NCI-H1417 treated with DMSO at 0.1 percent for 48 hours (cell line): ENCODE measurements around the gene ACYP2.
"Not testable (repeated sequence)": the region's sequence is repeated elsewhere in the genome, so short reads cannot be mapped to it uniquely, and the experiment has no call there.

Experiments used
- DNase-seq: peaks from one replicate; lab custom pipeline; 2025; lab: John Stamatoyannopoulos, UW

Gene ACYP2

DNA sequence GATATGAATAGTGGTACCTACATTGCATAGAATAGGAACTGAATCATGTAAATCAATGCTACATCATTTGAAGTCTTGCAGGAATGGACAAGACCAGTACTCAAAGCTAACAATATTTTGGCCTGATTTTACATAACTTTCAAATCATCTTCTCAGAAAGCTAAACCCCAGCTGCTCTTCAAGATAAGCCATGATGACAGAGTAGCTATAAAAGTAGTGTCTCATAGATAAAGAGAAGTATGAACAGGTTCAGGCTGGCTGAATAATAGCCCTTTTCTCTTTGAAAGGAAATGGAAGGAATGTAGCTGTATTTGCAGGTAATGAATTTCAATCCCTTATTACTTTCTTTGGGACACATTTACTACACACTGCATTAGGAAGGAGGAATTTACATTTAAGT lies 112.4 kb downstream of the ACYP2 start:
- no peak for DNase-seq

DNA sequence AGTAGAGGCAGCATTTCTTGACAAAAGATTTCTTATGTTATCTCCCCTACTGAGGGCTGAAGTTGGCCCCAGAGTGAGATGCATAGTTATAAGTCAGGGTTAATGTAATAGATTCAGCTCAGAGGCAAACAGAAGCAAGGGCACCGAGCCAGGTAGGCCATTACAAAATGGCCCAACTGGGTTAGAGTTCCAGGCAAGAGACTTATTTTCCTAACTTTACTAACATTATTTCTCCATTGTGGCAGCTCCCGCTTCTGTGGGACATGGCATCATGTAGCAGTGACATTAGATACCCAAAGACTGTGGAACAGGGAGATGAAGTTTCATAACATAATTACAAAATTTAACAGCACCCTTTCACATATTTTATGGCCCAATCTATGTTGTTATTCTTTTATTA lies 113.5 kb downstream of the ACYP2 start:
- no peak for DNase-seq

DNA sequence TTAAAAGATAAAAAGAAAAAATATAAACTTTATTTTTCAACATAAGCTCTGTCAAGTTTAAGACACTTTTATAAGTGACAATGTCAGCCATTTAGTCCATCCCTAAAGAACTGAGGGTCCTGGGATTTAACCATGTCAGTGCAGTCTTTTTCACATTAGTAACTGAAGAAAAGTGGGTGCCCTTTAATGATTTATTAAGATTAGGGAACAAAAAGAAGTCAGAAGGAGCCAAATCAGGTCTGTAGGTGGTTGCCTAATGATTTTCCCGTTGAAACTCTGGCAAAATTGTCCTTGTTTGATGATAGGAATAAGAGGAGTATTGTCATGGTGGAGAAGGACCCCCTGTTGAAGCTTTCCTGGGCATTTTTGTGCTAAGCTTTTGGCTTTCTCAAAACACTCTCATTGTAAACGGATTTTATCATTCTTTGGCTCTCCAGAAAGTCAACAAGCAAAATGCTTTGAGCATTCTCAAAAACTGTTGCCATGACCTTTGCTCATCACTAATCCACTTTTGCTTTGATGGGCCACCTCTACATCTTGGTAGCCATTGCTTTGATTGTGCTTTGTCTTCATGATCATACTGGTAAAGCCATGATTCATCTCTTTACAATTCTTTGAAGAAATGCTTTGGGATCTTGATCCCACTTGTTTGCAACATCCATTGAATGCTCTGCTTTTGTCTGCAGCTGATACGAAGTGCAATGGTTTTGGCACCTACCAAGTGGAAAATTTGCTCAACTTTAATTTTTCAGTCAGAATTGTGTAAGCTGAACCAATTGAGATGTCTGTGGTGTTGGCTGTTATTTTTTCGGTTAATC lies 118.6 kb downstream of the ACYP2 start:
- no peak for DNase-seq

DNA sequence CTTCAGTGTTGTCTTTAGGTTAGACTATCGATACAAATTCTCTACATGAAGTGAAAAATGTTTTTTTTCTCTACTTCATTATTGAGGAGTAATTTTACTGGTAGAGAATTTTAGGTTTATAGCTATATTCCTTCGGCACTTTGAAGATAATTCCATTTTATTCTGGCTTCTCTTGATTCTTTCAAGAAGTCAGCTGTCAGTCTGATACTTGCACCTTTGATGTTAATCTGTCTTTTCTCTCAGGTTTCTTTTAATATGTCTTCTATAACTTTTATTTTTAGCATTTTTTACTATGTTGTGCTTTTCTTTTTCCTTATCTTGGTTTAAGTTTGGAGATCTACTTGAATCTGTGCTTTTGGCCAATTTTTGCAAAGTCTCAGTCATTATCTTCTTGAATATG lies 122.0 kb downstream of the ACYP2 start:
- DNase-seq = no peak

DNA sequence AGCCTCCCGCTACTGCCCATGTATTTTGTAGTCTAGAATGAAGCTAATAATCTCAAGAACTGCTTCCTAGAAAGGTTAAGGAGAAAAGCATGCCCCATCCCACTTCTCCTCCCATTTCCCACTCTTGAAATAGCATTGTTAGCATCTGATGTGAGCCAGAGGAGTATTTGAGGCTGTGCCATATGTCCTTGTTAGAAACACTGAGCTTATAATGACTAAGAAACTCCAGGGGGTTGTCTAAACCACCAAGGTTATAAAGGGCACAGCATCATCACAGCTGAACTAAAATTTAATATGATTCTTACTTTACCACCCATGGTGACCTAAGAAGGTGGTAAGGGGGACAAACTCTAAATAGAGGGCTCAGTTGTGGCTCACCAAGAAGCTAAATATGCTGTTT lies 124.0 kb downstream of the ACYP2 start:
- DNase-seq = no peak

DNA sequence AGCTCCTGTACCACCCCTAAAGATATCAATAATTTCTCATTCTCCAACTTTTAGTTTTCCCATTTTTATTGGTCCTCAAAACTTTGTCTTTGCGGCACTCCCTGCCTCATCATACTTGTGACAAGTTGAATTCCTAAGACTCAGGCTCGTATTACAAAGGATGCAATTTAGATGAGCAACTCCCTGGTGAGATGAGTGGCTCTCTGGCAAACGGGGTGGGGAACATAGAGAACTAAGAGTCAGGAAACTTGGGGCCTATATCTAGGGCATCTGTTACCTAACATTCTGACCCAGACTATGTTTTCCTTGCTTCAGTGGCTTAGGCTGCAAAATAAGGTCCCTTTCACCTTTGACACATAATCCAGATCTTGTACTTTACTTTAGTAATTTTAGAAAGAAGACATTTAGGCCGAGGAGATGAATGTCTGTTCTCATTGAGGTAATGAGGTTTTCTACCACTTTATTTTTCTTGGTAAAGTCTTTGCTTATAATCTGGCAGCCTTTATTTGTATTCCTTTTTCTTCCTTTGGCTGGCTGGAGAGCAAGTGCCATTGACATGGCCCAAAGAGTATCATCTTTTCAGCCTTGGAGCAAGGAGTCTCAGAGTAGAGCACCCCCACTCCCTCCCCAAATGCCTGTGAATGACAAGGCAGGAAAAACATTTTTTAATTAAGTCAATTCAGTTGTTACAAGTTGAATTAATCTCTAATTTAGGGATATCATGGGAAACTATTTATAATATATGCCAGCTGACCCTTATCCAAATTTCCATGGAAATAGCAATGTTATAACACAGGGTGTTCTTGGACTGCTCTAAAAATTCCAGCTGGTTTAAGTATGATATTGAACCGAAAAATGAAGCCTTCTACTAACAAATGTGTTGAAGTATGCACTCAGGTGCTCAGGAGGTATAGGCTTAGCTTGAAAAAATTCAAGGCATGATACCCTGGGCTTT lies 125.4 kb downstream of the ACYP2 start:
- no peak for DNase-seq

DNA sequence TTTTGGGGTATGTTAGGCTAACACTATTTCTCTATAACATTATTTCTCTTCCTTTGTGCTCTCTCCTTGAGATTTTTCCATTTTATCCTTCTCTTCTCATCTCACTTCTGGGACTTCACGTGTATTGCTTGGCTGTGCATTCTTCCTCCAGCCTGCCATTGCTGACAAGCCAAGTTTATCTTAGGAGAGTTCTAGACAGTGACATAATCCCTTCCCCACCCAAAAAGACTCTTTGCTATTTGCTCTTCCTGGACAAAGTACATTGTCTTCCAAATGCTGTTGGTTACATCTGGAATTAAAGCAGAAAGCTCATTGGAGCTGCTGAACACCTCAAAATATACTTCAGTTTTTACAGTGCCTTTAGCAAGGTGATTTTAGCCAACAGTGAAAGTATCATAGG lies 131.7 kb downstream of the ACYP2 start:
- no peak for DNase-seq

DNA sequence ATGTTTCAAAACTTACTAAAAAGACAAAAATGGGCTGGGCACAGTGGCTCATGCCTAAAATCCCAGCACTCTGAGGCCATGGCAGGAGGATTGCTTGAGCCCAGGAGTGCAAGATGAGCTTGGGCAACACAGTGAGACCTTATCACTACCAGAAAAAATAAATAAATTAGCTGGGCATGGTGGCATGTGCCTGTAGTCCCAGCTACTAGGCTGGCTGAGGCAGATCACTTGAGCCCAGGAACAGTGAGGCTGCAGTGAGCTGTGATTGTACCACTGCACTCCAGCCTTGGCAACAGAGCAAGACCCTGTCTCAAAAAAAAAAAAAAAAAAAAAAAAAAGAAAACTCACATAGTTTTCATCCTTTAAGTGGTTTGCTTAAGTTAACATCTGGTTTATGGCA lies 134.2 kb downstream of the ACYP2 start:
- DNase-seq = no peak

DNA sequence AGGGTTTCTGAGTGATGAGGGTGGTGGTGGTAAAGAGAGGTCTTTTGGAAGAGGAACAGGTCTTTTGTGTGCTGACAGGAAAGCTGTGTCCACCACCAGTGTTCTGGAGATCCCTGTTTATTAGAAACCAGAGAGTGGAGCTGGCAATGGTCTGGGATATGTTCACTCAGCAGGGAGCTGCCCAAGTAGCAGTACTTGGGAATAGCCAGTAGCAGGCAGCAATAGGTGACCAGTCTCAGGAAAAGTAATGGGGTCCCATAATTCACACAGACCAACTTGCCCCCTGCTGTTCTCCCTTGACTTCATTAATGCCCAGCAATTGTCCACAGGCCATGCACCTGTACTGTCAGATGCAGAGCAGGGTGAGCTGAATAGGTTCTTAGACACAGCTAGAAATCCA lies 138.8 kb downstream of the ACYP2 start:
- no peak for DNase-seq

DNA sequence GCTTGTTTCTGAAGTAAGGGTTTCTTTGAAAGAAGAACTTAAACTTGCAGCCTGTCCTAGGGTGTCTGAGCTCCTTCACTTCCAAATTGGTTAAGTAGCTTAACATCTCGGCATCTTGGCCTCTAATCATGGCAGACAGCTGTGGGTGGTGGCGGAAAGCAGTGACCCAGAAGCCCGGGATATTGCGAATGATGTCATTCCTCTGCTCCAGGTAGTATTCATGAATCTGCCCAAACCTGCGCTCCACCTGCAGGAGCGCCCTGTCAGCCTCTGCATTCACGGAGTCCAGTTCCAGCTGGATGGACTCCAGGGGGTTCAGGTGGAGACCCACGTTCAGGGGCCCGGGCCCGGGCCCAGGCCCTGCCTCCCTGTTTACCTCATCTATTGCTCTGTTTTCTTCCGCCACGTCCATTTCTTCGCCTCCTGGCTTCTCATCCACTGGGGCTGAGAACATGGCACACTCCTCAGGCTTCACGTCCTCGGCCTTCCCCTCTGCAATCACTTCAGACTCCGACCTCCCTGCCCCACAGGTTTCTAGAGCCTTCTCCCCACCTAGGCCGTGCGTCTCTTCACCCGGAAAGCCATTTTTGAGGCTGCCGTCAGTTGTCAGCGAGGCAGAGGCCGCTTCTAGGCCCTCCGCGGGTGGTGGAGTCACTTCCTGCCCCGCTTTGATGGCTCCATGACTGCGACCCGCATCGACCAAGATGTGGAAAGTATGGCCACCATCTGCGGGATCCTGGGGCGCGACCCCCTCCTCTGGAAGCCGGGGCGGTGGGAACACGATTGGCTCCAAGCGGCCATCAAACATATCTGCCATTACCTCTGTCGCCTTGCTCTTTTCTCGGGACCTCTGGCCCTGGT lies 140.0 kb downstream of the ACYP2 start:
- DNase-seq = no peak

DNA sequence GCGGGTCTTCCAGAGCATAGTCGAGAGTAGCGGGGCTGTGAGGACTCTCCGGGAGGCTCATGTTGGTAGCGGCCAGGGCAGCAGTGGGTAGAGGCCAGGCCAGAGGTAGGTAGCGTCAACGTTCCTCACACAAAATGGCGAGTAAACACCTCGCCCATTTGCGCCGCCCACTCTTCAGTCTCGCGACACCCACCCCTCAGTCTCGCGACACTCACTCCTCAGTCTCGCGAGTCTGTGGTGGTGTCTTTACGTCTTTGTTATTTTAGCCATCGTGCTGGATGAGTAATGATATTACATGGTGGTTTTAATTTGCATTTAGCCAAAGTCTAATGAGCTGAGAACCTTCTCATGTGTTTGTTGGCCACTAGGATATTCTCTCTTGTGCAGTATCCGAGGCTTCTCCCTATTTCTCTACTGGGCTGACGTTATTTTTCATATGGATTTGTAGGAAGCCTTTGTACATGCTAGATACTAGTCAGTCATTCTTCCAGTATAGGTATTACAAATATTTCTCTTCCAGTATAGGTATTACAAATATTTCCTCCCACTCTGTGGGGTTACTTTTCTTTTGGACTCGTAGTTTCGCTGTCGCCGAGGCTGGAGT lies 140.8 kb downstream of the ACYP2 start, which contains the start of gene TSPYL6:
TSS of gene TSPYL6 (minus strand) at position 139 of the 604 bp plus-strand sequence. CDS start at position 61, 78 bp downstream.
- no peak for DNase-seq

DNA sequence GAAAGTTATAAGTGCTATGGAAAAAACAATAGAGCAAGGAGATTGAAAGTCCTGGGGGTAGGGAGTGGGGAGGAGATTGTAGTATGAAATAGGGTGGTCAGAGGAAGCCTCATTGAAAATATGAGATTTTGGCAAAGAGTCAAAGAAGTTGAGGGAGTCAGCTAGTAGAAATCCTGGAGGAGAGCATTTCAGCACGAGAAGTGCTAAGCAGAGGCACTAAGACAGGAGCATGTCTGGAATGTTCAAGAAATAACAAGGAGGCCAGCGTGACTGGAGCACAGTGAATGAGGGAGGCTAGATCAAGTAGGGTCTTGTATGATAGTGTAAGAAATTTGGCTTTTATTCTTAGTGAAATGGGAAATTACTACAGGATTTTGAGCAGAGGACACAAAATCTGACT lies 142.8 kb downstream of the ACYP2 start:
- no peak for DNase-seq

DNA sequence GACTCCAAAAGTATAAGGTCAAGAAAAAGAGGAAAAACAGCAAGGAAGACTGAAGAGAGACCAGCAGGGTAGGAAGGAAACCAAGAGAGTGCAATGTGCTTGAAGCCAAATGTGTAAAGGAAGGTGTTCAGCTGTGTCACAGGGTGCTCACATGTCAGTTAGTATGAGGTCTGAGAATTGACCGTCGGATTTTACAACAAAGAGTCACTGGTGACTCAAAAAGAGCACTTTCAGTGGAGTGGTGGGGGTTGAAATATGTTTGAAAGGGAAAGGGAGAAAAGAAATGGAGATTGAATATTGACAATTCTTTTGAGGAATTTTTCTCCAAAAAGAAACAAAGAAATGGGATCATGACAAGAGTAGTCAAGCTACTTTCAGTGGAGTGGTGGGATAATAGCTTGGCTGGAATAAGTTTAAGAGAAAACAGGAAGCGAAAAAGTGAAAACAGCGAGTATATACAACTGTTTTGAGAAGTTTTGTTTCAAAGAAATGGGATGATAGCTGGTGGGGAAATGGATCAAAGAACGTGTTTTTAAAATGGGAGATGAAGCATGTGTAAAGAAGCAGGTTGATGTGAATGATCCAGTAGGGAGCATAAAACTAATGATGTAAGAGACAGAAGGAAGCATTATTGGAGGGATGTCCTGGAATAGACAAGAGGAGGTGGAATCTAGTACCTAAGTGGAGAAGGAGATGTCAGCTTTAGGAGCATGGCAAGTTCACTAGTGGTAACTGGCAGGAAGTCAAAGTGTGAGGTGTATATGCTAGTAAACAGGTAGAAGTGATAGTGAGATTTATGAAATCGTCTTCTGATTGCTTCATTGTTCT lies 144.2 kb downstream of the ACYP2 start:
- DNase-seq = no peak

DNA sequence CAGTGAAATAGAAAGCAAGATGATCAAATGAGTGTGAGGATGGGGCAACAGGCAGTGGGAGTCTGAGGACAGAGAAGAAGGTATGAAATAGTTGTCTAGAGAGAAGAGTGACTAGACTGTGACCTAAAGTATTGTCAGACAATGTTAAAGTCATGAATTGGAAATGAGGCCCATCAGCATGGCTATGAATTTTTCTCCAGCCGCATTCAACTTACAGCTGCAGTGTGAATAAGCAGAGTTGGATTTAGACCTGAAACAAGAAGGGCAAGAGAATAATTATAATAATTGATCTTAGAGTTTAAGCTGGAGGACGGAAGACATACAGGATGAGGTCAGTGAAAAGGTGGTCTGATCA lies 144.8 kb downstream of the ACYP2 start:
- no peak for DNase-seq

DNA sequence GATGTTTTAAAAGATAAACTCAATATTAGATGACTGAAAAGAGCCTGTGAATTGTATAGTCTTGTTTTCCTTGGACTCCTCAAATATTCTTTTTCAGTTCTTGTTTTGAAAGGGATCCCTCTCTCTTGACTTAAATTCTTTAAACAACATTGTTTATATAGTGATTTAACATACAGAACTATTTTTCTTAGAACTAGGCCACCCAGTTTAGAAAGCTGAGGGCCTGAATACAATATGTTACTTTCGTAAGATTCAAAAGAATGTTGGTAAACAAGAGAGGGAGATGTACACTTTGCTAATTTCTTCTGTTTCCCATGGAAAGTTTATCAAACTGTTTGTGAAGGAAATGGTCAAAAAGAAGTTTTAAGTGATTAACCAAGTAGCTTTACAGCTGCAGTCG lies 146.1 kb downstream of the ACYP2 start:
- no peak for DNase-seq

DNA sequence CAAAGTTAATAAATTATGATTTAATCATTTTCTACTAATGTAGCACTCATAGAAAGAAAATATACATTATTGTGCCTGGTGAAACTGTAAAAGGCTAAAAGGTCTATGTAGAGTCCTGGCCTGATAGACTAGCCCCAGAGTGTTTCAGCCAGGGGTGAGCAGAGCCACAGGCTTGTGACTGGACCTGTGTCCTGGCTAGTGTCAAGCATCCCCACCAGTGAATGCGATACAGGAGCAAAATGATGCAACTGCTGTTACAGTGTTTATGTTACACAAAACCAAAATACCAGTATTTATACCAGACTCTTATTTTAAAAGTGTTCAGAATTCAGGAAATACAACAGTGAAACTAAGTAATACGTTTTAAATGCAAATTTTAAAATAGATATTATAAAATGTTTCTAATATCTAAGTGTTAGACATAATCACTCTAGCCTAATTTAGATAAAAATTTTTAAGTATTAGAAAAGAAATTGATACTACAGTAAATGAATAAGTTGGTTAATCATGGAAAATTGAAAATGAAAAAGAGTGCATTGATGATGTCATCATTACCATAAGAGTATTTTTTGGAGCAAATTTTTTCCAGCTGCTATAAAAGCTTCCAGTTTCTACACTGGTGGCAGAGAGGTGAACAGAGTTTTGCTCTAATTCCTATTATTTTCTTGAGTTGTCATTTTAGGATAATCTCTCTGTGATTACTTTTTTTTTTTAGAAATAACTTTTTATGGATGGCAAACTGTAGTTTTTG lies 146.8 kb downstream of the ACYP2 start:
- DNase-seq = no peak

DNA sequence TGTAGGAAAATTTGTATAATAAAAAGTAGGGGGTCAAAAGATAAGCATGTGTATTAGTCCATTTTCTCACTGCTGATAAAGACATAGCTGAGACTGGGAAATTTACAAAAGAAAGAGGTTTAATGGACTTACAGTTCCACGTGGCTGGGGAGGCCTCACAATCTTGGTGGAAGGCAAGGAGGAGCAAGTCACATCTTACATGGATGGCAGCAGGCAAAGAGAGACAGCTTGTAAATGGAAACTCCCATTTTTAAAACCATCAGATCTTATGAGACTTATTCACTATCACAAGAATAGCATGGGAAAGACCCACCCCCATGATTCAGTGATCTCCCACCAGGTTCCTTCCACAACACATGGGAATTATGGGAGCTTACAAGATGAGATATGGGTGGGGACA lies 149.7 kb downstream of the ACYP2 start:
- DNase-seq = not testable (repeated sequence)

DNA sequence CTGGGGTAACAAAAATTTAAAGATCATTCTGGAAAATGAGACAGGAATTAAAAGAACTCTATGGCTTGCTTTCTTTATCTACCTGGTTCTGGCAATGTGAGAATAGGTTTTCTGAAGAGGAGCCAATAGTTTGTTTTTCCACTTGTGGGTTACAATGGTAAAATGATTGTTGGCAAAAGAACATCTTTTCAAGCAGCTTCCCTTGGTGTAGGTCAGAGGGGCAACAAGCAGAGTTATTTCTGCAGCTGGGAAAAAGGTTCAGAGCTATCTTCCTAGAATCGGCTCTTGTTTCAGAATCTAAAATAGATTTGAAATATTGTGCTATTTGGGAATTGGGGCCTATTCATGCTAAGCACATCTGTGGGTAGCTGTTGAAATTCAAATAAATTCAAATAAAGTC lies 152.2 kb downstream of the ACYP2 start:
- no peak for DNase-seq

DNA sequence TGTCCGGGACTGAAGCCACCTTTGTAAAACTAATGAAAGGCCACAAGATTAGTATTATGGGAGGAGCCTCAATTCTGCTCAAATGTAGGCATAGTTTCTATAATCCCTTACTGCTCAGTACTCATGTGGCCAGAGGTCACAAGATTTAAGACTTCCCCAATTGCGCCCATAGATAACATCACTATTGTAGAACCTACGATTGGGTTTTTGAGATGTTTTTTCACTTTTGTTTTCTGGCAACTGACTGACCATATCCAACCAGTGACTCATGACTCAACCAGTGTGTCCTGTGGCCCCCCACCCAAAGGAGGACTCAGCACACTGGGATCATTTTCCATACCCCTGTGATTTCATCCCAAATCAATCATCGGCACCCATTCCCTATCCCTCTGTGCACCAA lies 155.8 kb downstream of the ACYP2 start:
- no peak for DNase-seq
